AG04450 (cell line): ENCODE measurements around the gene POU6F2. TPM values are rescaled to one million over a fixed set of nuclear protein-coding genes. Genes with fewer than 3 reads are reported as not detected.

Experiments used
- CTCF ChIA-PET: fragments of 300-600, 350-600 bp; formaldehyde crosslinking; extraction: SDS; loops from one replicate; lab custom pipeline; 2022; ENCODE audit warnings: antibody characterized with exemption, inconsistent platforms; lab: Charles Lee
- POLR2A ChIA-PET: fragments of 350-600 bp; formaldehyde crosslinking; extraction: SDS; loops from one replicate; lab custom pipeline; 2021; ENCODE audit warnings: antibody characterized with exemption, inconsistent platforms; lab: Yijun Ruan, JAX
- DNase-seq: peaks from one replicate; pipeline ENCODE4 v3.0.0-alpha.2; 2011; ENCODE audit warnings: low read depth, low spot score
- H3K27ac ChIP-seq: one replicate; pipeline ENCODE4 v1.5.1; 2012; ENCODE audit warnings: low read depth, low read length, control low read depth
- H3K27me3 ChIP-seq: one replicate; pipeline ENCODE4 v1.6.0; 2012; ENCODE audit warnings: low read length; ENCODE audit not compliant: control insufficient read depth, insufficient read depth
- H3K4me3 ChIP-seq: 2 replicates; pipeline ENCODE4 v1.5.1; 2011; ENCODE audit warnings: mild to moderate bottlenecking, low read depth, low read length, control low read depth
- H3K9me3 ChIP-seq: 2 replicates; pipeline ENCODE4 v1.5.1; 2012; ENCODE audit warnings: low read length; ENCODE audit not compliant: control insufficient read depth, insufficient read depth
- polyA plus RNA-seq: library from polyadenylated mRNA; depleted of rRNA; stranded (reverse); fragments of >200 nt; gene quantifications from 2 replicates; pipeline ENCODE4 v1.2.3, GENCODE V29; 2011
- TF ChIP-seq, protein P1 (sequence below): IDR thresholded peaks from 2 replicates; pipeline ENCODE4 v1.5.1; 2011; ENCODE audit warnings: low read depth, low read length, control low read depth, inconsistent platforms

The POU6F2 gene
- polyA plus RNA-seq, 1 experiment, result not detected

DNA sequence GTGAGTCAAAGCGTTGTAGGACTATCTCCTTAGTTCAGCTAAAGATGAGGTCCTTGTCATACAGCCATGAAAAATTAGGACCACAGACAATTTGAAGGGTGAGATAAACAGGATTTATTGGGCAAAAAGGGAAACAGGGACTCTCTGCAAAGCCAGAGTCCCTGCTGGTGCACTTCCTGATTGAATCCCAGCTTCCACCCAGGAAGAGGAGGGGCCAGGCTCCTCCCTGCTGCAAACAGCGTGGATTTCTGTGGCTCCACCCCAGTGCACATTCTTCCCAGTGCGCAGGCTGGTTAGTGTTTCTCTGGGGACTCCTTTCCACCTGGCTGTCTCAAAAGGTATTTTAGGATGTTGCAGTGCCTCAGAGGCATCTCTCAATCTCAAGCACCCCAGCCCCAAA is 423.1 kb downstream of the POU6F2 start:
- DNase-seq, result no peak
- no peak overlapping the region for H3K27ac ChIP-seq
- ChIA-PET CTCF (no interaction called here), POLR2A (no interaction called here)
- no peaks in the 10 kb centered on the region for H3K27me3 ChIP-seq
- H3K9me3 ChIP-seq, result no peaks in the 10 kb centered on the region
- TF ChIP-seq, protein P1, sequence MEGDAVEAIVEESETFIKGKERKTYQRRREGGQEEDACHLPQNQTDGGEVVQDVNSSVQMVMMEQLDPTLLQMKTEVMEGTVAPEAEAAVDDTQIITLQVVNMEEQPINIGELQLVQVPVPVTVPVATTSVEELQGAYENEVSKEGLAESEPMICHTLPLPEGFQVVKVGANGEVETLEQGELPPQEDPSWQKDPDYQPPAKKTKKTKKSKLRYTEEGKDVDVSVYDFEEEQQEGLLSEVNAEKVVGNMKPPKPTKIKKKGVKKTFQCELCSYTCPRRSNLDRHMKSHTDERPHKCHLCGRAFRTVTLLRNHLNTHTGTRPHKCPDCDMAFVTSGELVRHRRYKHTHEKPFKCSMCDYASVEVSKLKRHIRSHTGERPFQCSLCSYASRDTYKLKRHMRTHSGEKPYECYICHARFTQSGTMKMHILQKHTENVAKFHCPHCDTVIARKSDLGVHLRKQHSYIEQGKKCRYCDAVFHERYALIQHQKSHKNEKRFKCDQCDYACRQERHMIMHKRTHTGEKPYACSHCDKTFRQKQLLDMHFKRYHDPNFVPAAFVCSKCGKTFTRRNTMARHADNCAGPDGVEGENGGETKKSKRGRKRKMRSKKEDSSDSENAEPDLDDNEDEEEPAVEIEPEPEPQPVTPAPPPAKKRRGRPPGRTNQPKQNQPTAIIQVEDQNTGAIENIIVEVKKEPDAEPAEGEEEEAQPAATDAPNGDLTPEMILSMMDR, result no peak
- no peak overlapping the region for H3K4me3 ChIP-seq

DNA sequence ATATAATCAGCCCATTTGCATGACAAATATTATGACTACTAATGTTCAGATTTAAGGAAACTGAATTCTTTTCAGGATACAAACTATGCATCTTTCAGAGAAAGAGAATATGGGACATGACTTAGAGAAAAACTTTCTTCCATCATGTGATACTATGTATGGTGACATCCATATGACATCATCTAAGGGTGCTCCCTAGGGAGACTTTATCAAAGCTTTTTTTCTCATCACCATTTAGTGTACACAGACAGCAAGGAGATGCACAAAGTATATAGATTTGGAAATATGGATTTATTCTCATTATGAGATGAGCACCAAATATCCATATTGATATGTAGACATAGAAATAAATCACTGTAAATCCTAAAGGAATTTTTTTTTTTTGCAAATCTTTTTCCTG is 424.3 kb downstream of the POU6F2 start:
- POLR2A ChIA-PET, result no interaction called here
- H3K27ac ChIP-seq, result no peak overlapping the region
- no peaks in the 10 kb centered on the region for H3K9me3 ChIP-seq
- DNase-seq, result no peak
- no peaks in the 10 kb centered on the region for H3K27me3 ChIP-seq
- CTCF ChIA-PET, result interaction anchor here (1.0 kb wide), 1 partner anchor 52 kb away, joined by 4 read pairs; no protein-coding TSS in a partner anchor
- no peak overlapping the region for H3K4me3 ChIP-seq
- TF ChIP-seq, protein P1, result no peak

DNA sequence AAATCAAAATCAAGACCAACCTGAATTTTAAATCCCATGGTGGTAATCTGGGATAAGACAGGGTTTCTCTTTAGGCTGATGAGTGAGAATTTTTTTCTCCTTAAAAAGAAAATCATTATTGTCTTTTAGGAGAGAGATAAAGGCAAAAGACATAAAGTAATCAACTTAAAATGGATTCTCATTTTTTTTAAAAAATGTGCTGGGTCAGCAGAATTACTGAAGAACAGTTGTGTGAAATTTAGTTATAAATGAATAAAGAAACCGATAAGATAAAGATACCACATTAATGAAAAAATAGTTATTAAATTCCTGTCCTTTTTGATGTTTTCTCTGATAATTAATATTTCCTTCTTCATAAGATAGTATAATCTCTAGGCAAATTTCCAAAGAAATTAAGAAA is 427.2 kb downstream of the POU6F2 start:
- ChIA-PET CTCF (no interaction called here), POLR2A (no interaction called here)
- no peak for DNase-seq
- no peaks in the 10 kb centered on the region for H3K9me3 ChIP-seq
- H3K27me3 ChIP-seq, result no peaks in the 10 kb centered on the region
- H3K27ac ChIP-seq, result no peak overlapping the region
- TF ChIP-seq, protein P1, result no peak
- H3K4me3 ChIP-seq, result no peak overlapping the region

DNA sequence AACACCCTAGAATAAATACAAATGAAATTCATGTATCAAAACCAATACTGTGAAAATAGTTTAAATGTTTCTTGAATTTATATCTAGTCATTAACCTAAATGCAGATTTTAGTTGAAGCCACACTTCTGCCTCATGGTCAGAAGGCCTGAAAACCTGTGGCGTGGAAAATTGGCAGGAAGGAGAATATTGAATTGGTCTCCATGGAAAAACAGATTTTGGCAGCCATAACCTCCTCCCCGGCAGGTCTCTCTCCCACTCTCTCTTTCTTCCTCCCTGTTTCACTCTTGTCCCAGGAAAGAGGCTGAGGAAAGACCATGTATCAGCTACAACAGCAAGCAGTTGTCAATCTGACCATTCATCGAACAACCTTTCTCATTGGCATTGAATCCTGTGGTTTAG is 427.9 kb downstream of the POU6F2 start:
- ChIA-PET POLR2A (no interaction called here), CTCF (no interaction called here)
- Histone ChIP-seq H3K9me3 (no peaks in the 10 kb centered on the region), H3K27me3 (no peaks in the 10 kb centered on the region), H3K27ac (no peak overlapping the region), H3K4me3 (no peak overlapping the region)
- DNase-seq, result no peak
- TF ChIP-seq, protein P1, result no peak

DNA sequence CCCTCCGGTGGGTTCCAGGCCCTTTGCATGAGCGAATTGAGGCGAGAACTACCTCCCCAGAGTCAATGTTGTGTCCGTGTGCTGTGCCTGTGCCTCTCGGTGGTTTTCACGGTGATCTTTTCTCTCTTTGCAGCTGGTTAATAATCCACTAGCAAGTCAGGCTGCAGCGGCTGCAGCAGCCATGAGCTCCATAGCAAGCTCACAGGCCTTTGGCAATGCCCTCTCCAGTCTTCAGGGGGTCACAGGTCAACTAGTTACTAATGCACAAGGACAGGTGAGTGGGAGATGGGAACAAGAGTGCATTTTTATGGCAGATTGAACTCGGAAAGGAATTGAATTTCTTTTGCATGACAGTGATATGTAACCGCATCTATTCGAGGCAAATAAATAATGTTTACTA is 428.8 kb downstream of the POU6F2 start:
- CTCF ChIA-PET, result no interaction called here
- Histone ChIP-seq H3K27ac (no peak overlapping the region), H3K4me3 (no peak overlapping the region), H3K27me3 (no peaks in the 10 kb centered on the region), H3K9me3 (no peaks in the 10 kb centered on the region)
- no peak for DNase-seq
- POLR2A ChIA-PET, result no interaction called here
- TF ChIP-seq, protein P1, result no peak
